Lower lobe of right lung (tissue), 2 donors: ENCODE data around the gene TFRC. TPM values are rescaled to one million over a fixed set of nuclear protein-coding genes. Genes with fewer than 3 reads are reported as not detected.

ENCODE experiments used
- ATAC-seq, 2 donors: fragments of 200-7000 bp; cut with Tn5 transposase; one replicate each; pipeline ENCODE4 v1.9.1; 2020 to 2022; ENCODE audit warnings: mild to moderate bottlenecking in 2 of 2, moderate library complexity in 2 of 2
- DNase-seq: peaks from one replicate; pipeline ENCODE4 v3.0.0-alpha.2; 2020
- H3K27ac ChIP-seq: fragments of 200-600 bp; one replicate; pipeline ENCODE4 v1.8.0; 2022
- H3K27me3 ChIP-seq: fragments of 200-600 bp; one replicate; pipeline ENCODE4 v1.8.0; 2022; ENCODE audit warnings: low read depth
- H3K36me3 ChIP-seq: fragments of 200-600 bp; one replicate; pipeline ENCODE4 v1.8.0; 2022; ENCODE audit warnings: mild to moderate bottlenecking
- H3K4me1 ChIP-seq: fragments of 200-600 bp; one replicate; pipeline ENCODE4 v1.8.0; 2022
- H3K4me3 ChIP-seq: fragments of 200-600 bp; one replicate; pipeline ENCODE4 v1.8.0; 2022; ENCODE audit warnings: mild to moderate bottlenecking
- H3K9me3 ChIP-seq: fragments of 200-600 bp; one replicate; pipeline ENCODE4 v1.8.0; 2022
- intact Hi-C: fragments of 100-400 bp; cut with DNase I; formaldehyde crosslinking; loops from one replicate; pipeline ENCODE4 v1.11.0; 2022
- long read RNA-seq: library from polyadenylated mRNA; unstranded; transcript quantifications from one replicate; pipeline ENCODE4 v2.0.0, GENCODE V29; 2021
- total RNA-seq: library from RNA; stranded (reverse); fragmentation: NEBNext Ultra II Directional; extraction: Animal tissue kit (Norgen Biotek cat#: 25700); gene quantifications from one replicate; pipeline ENCODE4 v1.2.1, GENCODE V29; 2021
- TF ChIP-seq, protein P1 (sequence below): fragments of 200-600 bp; IDR thresholded peaks from one replicate; pipeline ENCODE4 v1.8.0; 2022; ENCODE audit warnings: antibody characterized with exemption, mild to moderate bottlenecking
- donor health status: DM: no; HTN: yes; CAD: no; lungs with severe emphysema.

Gene TFRC
- 478 TPM for total RNA-seq
- long read RNA-seq, full-length matches to known transcripts, result 159 of 239 reads
- long read RNA-seq, partial matches to known transcripts, result 33 of 239 reads
- long read RNA-seq, other reads (novel, unspliced or antisense), result 47 of 239 reads

DNA sequence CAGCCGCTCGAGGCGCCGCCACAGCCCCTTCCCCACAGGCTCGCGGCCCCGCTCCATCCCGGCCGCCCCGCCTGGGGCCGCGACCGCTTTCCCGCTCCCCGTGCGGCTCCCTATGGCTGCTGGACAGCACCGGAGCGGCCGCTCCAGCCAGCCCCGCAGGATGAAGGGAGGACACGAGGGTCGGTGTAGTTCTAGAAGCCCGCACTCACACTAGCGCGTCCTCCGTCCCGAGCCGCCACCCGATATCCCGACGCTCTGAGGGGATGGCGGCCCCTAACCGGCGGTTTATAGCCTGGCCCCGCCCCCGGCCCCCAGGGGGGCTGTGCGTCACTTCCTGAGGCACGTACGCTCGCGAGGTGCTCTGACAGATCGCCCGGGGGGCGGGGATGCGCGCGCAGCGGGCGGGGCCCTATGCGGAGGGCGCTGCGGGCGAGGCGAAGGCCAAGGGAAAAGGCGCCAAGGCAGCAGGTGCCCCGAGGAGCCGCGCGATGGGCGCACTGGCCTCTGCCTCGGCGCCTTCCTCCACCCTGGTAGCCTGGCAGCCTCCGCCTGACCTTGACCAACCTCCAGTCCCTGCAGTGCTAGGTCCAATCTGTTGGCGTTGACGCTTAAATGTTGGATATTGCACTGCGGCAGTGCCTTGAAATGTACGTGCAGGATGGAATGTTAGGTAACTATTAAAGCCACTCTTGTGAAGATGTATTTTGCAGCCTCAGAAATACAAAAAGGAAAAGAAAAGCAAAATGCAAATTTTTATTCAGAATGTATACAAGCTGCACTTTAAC is at the start of gene TFRC:
Gene TFRC (minus strand): TSS at position 257 of the 785 bp plus-strand sequence. CDS start 4,991 bp downstream, outside the sequence.
- Histone ChIP-seq H3K4me3 (peak within 1 kb of the TSS; percentile 83), H3K4me1 (peaks cover 27% of the 10 kb centered on the region), H3K9me3 (no peaks in the 10 kb centered on the region), H3K27me3 (no peaks in the 10 kb centered on the region), H3K27ac (peak within 1 kb of the TSS; percentile 93), H3K36me3 (no peaks in the 10 kb centered on the region)
- peak; percentile 98 for DNase-seq
- peak; percentile 98 to 99 for ATAC-seq
- intact Hi-C loops, result no loop called here
- TF ChIP-seq, protein P1, sequence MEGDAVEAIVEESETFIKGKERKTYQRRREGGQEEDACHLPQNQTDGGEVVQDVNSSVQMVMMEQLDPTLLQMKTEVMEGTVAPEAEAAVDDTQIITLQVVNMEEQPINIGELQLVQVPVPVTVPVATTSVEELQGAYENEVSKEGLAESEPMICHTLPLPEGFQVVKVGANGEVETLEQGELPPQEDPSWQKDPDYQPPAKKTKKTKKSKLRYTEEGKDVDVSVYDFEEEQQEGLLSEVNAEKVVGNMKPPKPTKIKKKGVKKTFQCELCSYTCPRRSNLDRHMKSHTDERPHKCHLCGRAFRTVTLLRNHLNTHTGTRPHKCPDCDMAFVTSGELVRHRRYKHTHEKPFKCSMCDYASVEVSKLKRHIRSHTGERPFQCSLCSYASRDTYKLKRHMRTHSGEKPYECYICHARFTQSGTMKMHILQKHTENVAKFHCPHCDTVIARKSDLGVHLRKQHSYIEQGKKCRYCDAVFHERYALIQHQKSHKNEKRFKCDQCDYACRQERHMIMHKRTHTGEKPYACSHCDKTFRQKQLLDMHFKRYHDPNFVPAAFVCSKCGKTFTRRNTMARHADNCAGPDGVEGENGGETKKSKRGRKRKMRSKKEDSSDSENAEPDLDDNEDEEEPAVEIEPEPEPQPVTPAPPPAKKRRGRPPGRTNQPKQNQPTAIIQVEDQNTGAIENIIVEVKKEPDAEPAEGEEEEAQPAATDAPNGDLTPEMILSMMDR, result no peak

DNA sequence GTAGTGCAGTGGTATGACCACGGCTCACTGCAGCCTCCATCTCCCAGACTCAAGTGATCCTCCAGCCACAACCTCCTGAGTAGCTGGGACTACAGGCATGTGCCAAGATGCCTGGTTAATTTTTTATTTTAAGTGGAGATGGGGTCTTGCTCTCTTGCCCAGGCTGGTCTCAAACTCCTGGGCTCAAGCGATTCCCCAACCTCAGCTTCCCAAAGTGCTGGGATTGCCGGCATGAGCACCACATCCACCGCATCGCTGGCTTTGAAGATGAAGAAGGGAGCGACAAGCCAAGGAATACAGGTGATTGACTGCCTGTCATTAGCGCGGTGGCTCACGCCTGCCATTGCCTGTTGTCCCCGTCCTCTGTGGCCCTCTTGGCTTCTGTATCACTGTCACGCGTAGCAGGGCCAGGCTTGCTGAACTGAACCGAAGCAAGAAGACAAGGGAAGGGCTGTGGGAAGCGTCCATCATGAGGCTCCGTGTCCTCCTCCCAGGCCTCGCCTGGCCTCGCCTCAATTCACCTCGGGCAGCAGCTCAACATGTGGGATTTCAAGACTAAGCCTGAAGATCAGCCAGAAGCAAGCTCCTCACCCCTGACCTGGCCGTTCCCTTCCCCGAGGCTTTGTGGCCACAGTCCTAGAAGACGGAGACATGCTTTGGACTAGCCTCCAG is 46.4 kb upstream of the TFRC start:
- ATAC-seq, result no peak
- intact Hi-C loops, result no loop called here
- no peak for DNase-seq
- Histone ChIP-seq H3K27ac (no peak overlapping the region), H3K9me3 (no peaks in the 10 kb centered on the region), H3K27me3 (no peaks in the 10 kb centered on the region), H3K36me3 (no peaks in the 10 kb centered on the region), H3K4me1 (peaks cover 8% of the 10 kb centered on the region), H3K4me3 (no peak overlapping the region)
- TF ChIP-seq, protein P1, result no peak

DNA sequence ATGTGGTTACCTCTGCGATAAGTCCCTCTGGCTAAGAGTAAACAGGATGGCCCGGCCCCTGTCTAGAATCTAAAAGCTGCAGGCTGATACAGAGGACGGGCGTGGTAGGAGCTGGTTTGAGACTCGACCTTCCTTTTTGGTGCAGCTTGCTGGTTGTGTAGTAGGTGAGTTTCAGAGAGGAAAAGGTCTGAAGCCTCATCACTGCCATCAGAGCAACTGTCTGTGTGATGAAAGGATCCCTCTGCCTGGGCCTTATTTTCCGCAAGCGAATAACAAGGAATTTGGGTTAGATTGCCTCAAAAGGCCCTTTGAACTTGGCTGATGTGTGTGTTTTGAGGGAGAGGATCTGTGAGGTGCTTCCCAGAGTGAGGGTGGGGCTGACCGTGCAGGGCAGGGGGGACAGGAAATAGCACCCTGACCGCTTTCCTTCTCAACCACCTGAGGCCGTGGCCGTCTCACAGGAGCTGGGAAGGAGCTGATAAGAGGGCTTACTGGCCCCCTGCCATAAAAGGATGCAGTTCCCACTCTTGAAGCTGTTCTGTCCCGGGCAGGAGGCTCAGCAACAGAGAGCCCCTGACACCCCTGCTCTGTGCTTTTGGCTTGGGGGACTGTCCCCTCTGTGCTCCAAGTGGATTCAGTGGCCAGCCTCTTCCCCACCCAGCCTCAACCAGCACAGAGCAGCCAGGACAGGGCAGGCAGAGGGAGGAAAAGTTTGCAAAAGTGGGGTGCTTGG is 45.6 kb upstream of the TFRC start:
- DNase-seq (peak; percentile 40), ATAC-seq (peak; percentile 43 to 44)
- Histone ChIP-seq H3K4me1 (peaks cover 8% of the 10 kb centered on the region), H3K4me3 (no peak overlapping the region), H3K36me3 (no peaks in the 10 kb centered on the region), H3K27me3 (no peaks in the 10 kb centered on the region), H3K27ac (no peak overlapping the region), H3K9me3 (no peaks in the 10 kb centered on the region)
- TF ChIP-seq, protein P1, result no peak
- intact Hi-C loops, result no loop called here

DNA sequence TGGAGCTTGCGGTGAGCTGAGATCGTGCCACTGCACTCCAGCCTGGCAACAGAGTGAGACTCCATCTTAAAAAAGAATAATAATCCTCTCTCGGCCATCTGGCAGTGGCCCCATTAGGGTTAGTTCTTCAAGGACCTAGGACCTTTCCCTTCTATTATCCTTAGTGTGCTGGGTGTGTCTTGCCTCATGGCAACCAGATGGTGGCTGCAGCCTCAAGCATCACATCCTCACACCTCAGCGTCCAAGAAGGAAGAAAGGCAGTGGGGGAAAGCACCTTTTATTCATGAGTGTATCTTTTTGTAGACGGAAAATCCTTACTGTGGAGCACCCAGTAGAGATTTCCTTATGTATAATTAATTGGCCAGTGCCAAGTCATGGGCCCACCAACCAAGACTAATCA is 42.7 kb upstream of the TFRC start:
- H3K9me3 ChIP-seq, result no peaks in the 10 kb centered on the region
- H3K27ac ChIP-seq, result no peak overlapping the region
- TF ChIP-seq, protein P1, result no peak
- H3K27me3 ChIP-seq, result no peaks in the 10 kb centered on the region
- H3K4me1 ChIP-seq, result peaks cover 25% of the 10 kb centered on the region
- intact Hi-C loops, result no loop called here
- ATAC-seq (no peak), DNase-seq (peak; percentile 1)
- H3K36me3 ChIP-seq, result no peaks in the 10 kb centered on the region
- H3K4me3 ChIP-seq, result no peak overlapping the region

DNA sequence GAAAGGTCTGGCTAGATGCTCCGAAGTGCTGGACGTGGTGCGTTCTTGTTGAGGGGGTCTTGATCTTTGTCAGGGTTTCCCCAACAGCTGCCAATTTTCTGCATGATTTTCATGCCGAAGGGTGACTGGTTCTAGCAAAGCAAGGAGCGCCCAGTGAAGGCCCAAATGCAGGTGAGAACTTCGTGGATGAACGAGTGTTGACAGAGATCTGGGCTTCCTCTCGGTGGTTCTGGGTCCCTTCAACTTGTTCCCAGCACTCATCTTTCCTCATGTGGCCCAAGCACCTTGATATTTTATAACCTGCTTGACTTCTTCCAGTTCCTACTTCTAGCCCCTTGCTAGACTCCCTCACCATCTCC is 40.8 kb upstream of the TFRC start:
- TF ChIP-seq, protein P1, result no peak
- Histone ChIP-seq H3K27me3 (no peaks in the 10 kb centered on the region), H3K27ac (no peak overlapping the region), H3K4me1 (peaks cover 24% of the 10 kb centered on the region), H3K9me3 (no peaks in the 10 kb centered on the region), H3K36me3 (no peaks in the 10 kb centered on the region), H3K4me3 (no peak overlapping the region)
- no peak for ATAC-seq
- intact Hi-C loops, result no loop called here
- no peak for DNase-seq
